Gastroesophageal sphincter (tissue), 4 donors: ENCODE data around the gene ABTB2. TPM values are rescaled to one million over a fixed set of nuclear protein-coding genes. Genes with fewer than 3 reads are reported as not detected.

Source experiments
- ATAC-seq: fragments of 150-250 bp; one replicate; pipeline ENCODE4 v1.9.1; 2016; ENCODE audit warnings: mild to moderate bottlenecking, moderate library complexity
- H3K27ac ChIP-seq, 4 donors: fragments of 200-600 bp; sonication (generic) in 3 of 4; 1 replicate in 3 of 4; 2 replicates in 1 of 4; pipeline ENCODE4 v1.5.1; 2016 to 2019
- H3K27me3 ChIP-seq: fragments of 200-600 bp; sonication (generic); one replicate; pipeline ENCODE4 v1.5.1; 2019
- H3K36me3 ChIP-seq, 2 donors: fragments of 200-600 bp; sonication (generic); one replicate each; pipeline ENCODE4 v1.5.1; 2019; ENCODE audit warnings: control low read depth in 1 of 2
- H3K4me1 ChIP-seq, 3 donors: fragments of 200-600 bp; sonication (generic); 1 replicate in 2 of 3; 2 replicates in 1 of 3; pipeline ENCODE4 v1.5.1; 2016 to 2019; ENCODE audit warnings: control low read depth in 2 of 3
- H3K4me3 ChIP-seq, 2 donors: fragments of 200-600 bp; sonication (generic); one replicate each; pipeline ENCODE4 v1.5.1; 2019; ENCODE audit warnings: mild to moderate bottlenecking in 1 of 2, moderate library complexity in 1 of 2
- H3K9me3 ChIP-seq, 3 donors: fragments of 200-600 bp; sonication (generic); one replicate each; pipeline ENCODE4 v1.5.1; 2017 to 2019; ENCODE audit warnings: control low read depth in 2 of 3
- EP300 ChIP-seq: sonication (generic); formaldehyde crosslinking; IDR thresholded peaks from one replicate; pipeline ENCODE4 v1.6.1; 2017; ENCODE audit warnings: antibody characterized with exemption, mild to moderate bottlenecking
- POLR2A ChIP-seq, 2 donors: fragments of 450-650 bp; IDR thresholded peaks; one replicate each; pipeline ENCODE4 v1.6.1; 2017; ENCODE audit warnings: antibody characterized with exemption in 2 of 2, mild to moderate bottlenecking in 2 of 2, moderate library complexity in 1 of 2
- POLR2AphosphoS5 ChIP-seq: sonication (generic); formaldehyde crosslinking; IDR thresholded peaks from one replicate; pipeline ENCODE4 v1.6.1; 2017; ENCODE audit warnings: antibody characterized with exemption
- WGBS, 2 donors: methylation state at CpG; one replicate each; pipeline ENCODE4 v1.1.5; 2018; ENCODE audit warnings: low coverage in 1 of 2; 5-methylcytosine and 5-hydroxymethylcytosine counted together
- total RNA-seq, 4 donors: library from RNA; depleted of rRNA; stranded (reverse); fragments of >200 nt; gene quantifications; one replicate each; pipeline ENCODE4 v1.1.0, GENCODE V29; 2016
- TF ChIP-seq, protein P1 (sequence below), 4 experiments: fragments of 200-600 bp in 2 of 4; fragments of 450-650 bp in 2 of 4; sonication (generic) in 1 of 4; IDR thresholded peaks; one replicate each; pipeline ENCODE4 v1.5.1; 2017 to 2019; ENCODE audit warnings: antibody characterized with exemption in 4 of 4, mild to moderate bottlenecking in 2 of 4, moderate library complexity in 2 of 4

ABTB2 gene
- total RNA-seq, 4 donors from 2014 or later, result 4.1 to 11.0 (median 7.5) TPM

DNA sequence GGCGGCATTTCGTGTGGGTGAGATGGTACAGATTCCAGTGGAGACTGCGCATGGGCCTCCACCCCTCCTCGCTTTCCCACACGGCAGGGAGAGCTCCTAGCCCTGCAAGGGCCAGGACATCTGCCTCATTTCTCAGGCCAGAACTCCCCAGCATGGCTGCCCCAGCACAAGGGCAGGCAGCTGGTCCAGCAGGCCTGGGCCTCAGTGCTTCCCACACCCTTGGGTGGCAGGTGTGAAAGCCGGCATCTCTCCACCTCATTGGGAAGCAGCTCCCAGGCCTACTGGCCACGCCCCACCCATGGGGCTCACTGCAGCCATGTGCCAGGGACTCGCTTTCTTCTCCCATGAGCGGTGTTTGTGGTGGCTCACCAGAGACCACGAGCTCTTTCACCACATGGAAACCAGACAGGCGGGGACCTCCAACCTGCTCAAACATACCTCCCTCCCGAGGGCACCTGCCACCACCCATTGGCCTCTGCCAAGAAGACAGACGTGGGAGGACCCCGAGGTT, 173.2 kb downstream of the ABTB2 start:
- H3K4me1 ChIP-seq, result peaks cover 0 to 6% (median 0%) of the 10 kb centered on the region in 3 donors
- no peaks in the 10 kb centered on the region for H3K27me3 ChIP-seq
- WGBS, 2 donors, result 100% methylated on average over 1 to 2 of the region's 14 CpGs

DNA sequence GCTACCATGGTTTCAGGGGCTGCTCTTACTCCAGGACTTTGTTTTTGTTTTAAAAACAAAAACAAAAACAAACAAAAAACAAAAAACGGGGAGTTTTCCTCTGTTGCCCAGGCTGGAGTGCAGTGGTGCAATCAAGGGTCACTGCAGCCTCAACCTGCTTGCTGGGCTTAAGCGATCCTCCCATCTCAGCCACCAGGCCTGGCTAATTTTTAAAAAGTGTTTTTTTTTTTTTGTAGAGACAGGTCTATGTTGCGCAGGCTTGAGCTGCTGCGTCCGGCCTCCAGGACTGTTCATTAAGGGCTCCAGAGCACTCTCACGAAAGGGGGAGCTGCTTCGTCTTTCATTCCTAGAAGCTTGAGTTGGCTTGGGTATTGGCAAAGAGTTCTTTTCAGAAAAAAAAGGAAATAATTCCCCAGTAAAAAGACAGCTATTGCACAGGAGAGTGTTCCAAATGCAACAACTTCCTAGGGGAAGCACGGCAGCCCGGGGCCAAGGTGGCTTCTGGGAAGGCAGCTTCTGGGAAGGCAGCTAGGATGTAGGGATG, 173.9 kb downstream of the ABTB2 start:
- no peak for ATAC-seq
- H3K9me3 ChIP-seq, result no peaks in the 10 kb centered on the region
- WGBS, 2 donors, result 80 to 88% methylated on average over 3 to 7 of the region's 9 CpGs
- no peaks in the 10 kb centered on the region for H3K36me3 ChIP-seq
- TF ChIP-seq, protein P1, sequence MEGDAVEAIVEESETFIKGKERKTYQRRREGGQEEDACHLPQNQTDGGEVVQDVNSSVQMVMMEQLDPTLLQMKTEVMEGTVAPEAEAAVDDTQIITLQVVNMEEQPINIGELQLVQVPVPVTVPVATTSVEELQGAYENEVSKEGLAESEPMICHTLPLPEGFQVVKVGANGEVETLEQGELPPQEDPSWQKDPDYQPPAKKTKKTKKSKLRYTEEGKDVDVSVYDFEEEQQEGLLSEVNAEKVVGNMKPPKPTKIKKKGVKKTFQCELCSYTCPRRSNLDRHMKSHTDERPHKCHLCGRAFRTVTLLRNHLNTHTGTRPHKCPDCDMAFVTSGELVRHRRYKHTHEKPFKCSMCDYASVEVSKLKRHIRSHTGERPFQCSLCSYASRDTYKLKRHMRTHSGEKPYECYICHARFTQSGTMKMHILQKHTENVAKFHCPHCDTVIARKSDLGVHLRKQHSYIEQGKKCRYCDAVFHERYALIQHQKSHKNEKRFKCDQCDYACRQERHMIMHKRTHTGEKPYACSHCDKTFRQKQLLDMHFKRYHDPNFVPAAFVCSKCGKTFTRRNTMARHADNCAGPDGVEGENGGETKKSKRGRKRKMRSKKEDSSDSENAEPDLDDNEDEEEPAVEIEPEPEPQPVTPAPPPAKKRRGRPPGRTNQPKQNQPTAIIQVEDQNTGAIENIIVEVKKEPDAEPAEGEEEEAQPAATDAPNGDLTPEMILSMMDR (IDR thresholded peaks at IDR 0.05), result no peak
- TF ChIP-seq EP300, result no peak
- no peak for TF ChIP-seq POLR2A (IDR thresholded peaks at IDR 0.05)
- no peak for TF ChIP-seq POLR2AphosphoS5
- H3K4me3 ChIP-seq, result no peak overlapping the region
- H3K4me1 ChIP-seq, result peaks cover 0 to 6% (median 0%) of the 10 kb centered on the region in 3 donors
- H3K27ac ChIP-seq, result no peak overlapping the region
- no peaks in the 10 kb centered on the region for H3K27me3 ChIP-seq

More for the DNA sequence above, 173.2 kb downstream of the ABTB2 start:
- no peak for ATAC-seq
- TF ChIP-seq, protein P1 (IDR thresholded peaks at IDR 0.05), result no peak
- TF ChIP-seq POLR2A (IDR thresholded peaks at IDR 0.05) (no peak), POLR2AphosphoS5 (no peak), EP300 (no peak)
- Histone ChIP-seq H3K9me3 (no peaks in the 10 kb centered on the region), H3K4me3 (no peak overlapping the region), H3K27ac (no peak overlapping the region), H3K36me3 (no peaks in the 10 kb centered on the region)

- Histone ChIP-seq H3K4me1 (peaks cover 0 to 6% (median 0%) of the 10 kb centered on the region in 3 donors), H3K27ac (no peak overlapping the region), H3K36me3 (no peaks in the 10 kb centered on the region), H3K4me3 (no peak overlapping the region), H3K27me3 (no peaks in the 10 kb centered on the region), H3K9me3 (no peaks in the 10 kb centered on the region)
- no peak for ATAC-seq
- TF ChIP-seq POLR2A (IDR thresholded peaks at IDR 0.05) (no peak), POLR2AphosphoS5 (no peak), EP300 (no peak)
- TF ChIP-seq, protein P1 (IDR thresholded peaks at IDR 0.05), result no peak
- WGBS, 2 donors, result 60 to 87% methylated on average over 1 to 3 of the region's 13 CpGs
Measured at GRCh38 chr11:34182921-34183685, 174.7 kb downstream of the ABTB2 start.

DNA sequence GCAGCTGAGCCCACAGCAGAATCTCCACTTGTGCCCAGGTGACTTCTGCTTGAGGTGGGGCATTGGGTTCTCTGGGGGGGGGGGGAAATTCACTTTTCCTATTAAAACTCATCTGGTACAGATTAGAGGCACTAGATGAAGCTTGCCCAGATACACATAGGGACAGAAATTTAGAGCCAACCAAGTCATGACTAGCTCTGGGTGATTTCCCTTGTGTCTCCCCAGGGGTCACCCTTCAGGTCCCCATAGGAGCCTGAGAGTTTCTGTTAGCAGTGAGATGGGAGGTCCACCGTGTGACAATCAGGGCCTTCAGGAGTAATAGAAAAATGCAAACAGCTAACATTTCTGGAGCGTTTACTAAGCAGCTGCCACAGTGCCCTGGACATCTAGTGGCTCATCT, 175.4 kb downstream of the ABTB2 start:
- Histone ChIP-seq H3K36me3 (no peaks in the 10 kb centered on the region), H3K27ac (no peak overlapping the region), H3K9me3 (no peaks in the 10 kb centered on the region), H3K4me3 (no peak overlapping the region), H3K27me3 (no peaks in the 10 kb centered on the region), H3K4me1 (peaks cover 0 to 6% (median 0%) of the 10 kb centered on the region in 3 donors)
- 80 to 85% methylated on average over 1 to 2 of the region's 2 CpGs for WGBS, 2 donors
- no peak for TF ChIP-seq POLR2A (IDR thresholded peaks at IDR 0.05)
- TF ChIP-seq POLR2AphosphoS5, result no peak
- TF ChIP-seq, protein P1 (IDR thresholded peaks at IDR 0.05), result no peak
- TF ChIP-seq EP300, result no peak
- no peak for ATAC-seq
